ENCODE measurements around the gene RUNX2.

The RUNX2 gene

DNA sequence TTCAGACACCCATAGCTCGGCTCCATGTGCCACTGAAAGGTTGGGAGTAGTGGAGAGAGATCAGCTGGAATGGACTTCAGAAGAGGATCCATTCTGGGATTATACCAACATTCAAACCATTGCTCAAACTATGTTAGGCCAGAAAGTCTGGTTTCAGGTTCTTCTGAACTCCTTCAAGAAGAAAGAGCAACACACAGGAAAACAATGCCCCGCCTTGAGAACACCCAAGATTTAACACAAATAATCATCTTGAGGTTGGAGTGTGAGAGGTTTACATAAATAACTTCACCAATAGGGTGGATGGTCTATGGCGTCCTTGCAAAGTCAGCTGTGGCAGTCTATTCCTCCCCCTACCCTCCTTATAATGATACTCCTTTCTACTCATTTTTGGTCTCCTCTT is 261.2 kb downstream of the RUNX2 start:
- Histone ChIP-seq H4K12ac (ENCODE audit: low read depth, low read length) (no peak overlapping the region), H4K8ac (ENCODE audit: low read depth, low read length) (no peak overlapping the region), H3K14ac (ENCODE audit: low read length) (no peak overlapping the region), H3K9ac (ENCODE audit: low read length) (no peak overlapping the region), H2BK12ac (ENCODE audit: low read length) (no peak overlapping the region), H2BK120ac (ENCODE audit: insufficient read depth, low read length, poor library complexity) (no peak overlapping the region), H2BK5ac (ENCODE audit: low read depth, low read length, poor library complexity) (no peak overlapping the region), H4K91ac (ENCODE audit: low read depth, low read length) (no peak overlapping the region), H3K27me3 (ENCODE audit: insufficient read depth, low read length) (no peaks in the 10 kb centered on the region), H3K4me1 (ENCODE audit: control insufficient read depth in 1 of 2, insufficient read depth in 2 of 2, low read length in 2 of 2) (peaks cover 2 to 5% of the 10 kb centered on the region in 2 experiments), H3K27ac (ENCODE audit: low read depth, low read length) (no peak overlapping the region), H3K79me1 (ENCODE audit: low read length) (peaks cover 2% of the 10 kb centered on the region), H3K4ac (ENCODE audit: low read depth, low read length) (no peak overlapping the region), H2AK5ac (ENCODE audit: low read length) (no peak overlapping the region), H3K23ac (ENCODE audit: low read length) (no peak overlapping the region), H3K9me3 (ENCODE audit: insufficient read depth, low read depth, low read length) (no peaks in the 10 kb centered on the region), H3K36me3 (ENCODE audit: control insufficient read depth in 1 of 2, insufficient read depth in 2 of 2, low read length in 2 of 2) (no peaks in the 10 kb centered on the region), H3K18ac (ENCODE audit: low read length) (no peak overlapping the region), H3K4me3 (ENCODE audit: low read depth, low read length) (no peak overlapping the region), H3K79me2 (ENCODE audit: control insufficient read depth, insufficient read depth, low read length, poor library complexity) (no peaks in the 10 kb centered on the region), H3K4me2 (ENCODE audit: low read length) (no peak overlapping the region), H2AFZ (ENCODE audit: insufficient read depth, low read length, poor library complexity) (no peak overlapping the region)
- DNase-seq: no peak
- WGBS (ENCODE audit: extremely low coverage, insufficient coverage, insufficient read length): no CpG with 5 or more reads among the region's 3 CpGs

- Histone ChIP-seq H4K8ac (ENCODE audit: low read depth, low read length) (no peak overlapping the region), H3K23ac (ENCODE audit: low read length) (no peak overlapping the region), H2BK12ac (ENCODE audit: low read length) (no peak overlapping the region), H4K91ac (ENCODE audit: low read depth, low read length) (no peak overlapping the region), H3K18ac (ENCODE audit: low read length) (no peak overlapping the region), H2BK120ac (ENCODE audit: insufficient read depth, low read length, poor library complexity) (no peak overlapping the region), H2AK5ac (ENCODE audit: low read length) (no peak overlapping the region), H3K36me3 (ENCODE audit: control insufficient read depth in 1 of 2, insufficient read depth in 2 of 2, low read length in 2 of 2) (no peaks in the 10 kb centered on the region), H3K27me3 (ENCODE audit: insufficient read depth, low read length) (no peaks in the 10 kb centered on the region), H3K79me2 (ENCODE audit: control insufficient read depth, insufficient read depth, low read length, poor library complexity) (no peaks in the 10 kb centered on the region), H2AFZ (ENCODE audit: insufficient read depth, low read length, poor library complexity) (no peak overlapping the region), H3K9me3 (ENCODE audit: insufficient read depth, low read depth, low read length) (no peaks in the 10 kb centered on the region), H4K12ac (ENCODE audit: low read depth, low read length) (no peak overlapping the region), H3K9ac (ENCODE audit: low read length) (no peak overlapping the region), H3K4me3 (ENCODE audit: low read depth, low read length) (no peak overlapping the region), H2BK5ac (ENCODE audit: low read depth, low read length, poor library complexity) (no peak overlapping the region), H3K4me1 (ENCODE audit: control insufficient read depth in 1 of 2, insufficient read depth in 2 of 2, low read length in 2 of 2) (peaks cover 2 to 5% of the 10 kb centered on the region in 2 experiments), H3K4me2 (ENCODE audit: low read length) (no peak overlapping the region), H3K27ac (ENCODE audit: low read depth, low read length) (no peak overlapping the region), H3K79me1 (ENCODE audit: low read length) (peaks cover 2% of the 10 kb centered on the region), H3K4ac (ENCODE audit: low read depth, low read length) (no peak overlapping the region), H3K14ac (ENCODE audit: low read length) (no peak overlapping the region)
- no CpG with 5 or more reads among the region's 4 CpGs for WGBS (ENCODE audit: extremely low coverage, insufficient coverage, insufficient read length)
- DNase-seq: peak in 1 of 2 donors; percentile 5
Measured at GRCh38 chr6:45590226-45590625, 262.1 kb downstream of the RUNX2 start.

GRCh38 chr6:45590696-45591184 is 262.6 kb downstream of the RUNX2 start:
- Histone ChIP-seq H2AFZ (ENCODE audit: insufficient read depth, low read length, poor library complexity) (no peak overlapping the region), H3K4me3 (ENCODE audit: low read depth, low read length) (no peak overlapping the region), H3K79me2 (ENCODE audit: control insufficient read depth, insufficient read depth, low read length, poor library complexity) (no peaks in the 10 kb centered on the region), H2BK12ac (ENCODE audit: low read length) (no peak overlapping the region), H3K4me2 (ENCODE audit: low read length) (no peak overlapping the region), H4K91ac (ENCODE audit: low read depth, low read length) (no peak overlapping the region), H4K12ac (ENCODE audit: low read depth, low read length) (no peak overlapping the region), H3K79me1 (ENCODE audit: low read length) (peaks cover 2% of the 10 kb centered on the region), H3K4ac (ENCODE audit: low read depth, low read length) (no peak overlapping the region), H3K14ac (ENCODE audit: low read length) (no peak overlapping the region), H3K9ac (ENCODE audit: low read length) (no peak overlapping the region), H3K27me3 (ENCODE audit: insufficient read depth, low read length) (no peaks in the 10 kb centered on the region), H2BK5ac (ENCODE audit: low read depth, low read length, poor library complexity) (no peak overlapping the region), H2BK120ac (ENCODE audit: insufficient read depth, low read length, poor library complexity) (no peak overlapping the region), H2AK5ac (ENCODE audit: low read length) (no peak overlapping the region), H3K18ac (ENCODE audit: low read length) (no peak overlapping the region), H4K8ac (ENCODE audit: low read depth, low read length) (no peak overlapping the region), H3K27ac (ENCODE audit: low read depth, low read length) (no peak overlapping the region), H3K4me1 (ENCODE audit: control insufficient read depth in 1 of 2, insufficient read depth in 2 of 2, low read length in 2 of 2) (peaks cover 2 to 5% of the 10 kb centered on the region in 2 experiments), H3K23ac (ENCODE audit: low read length) (no peak overlapping the region), H3K9me3 (ENCODE audit: insufficient read depth, low read depth, low read length) (no peaks in the 10 kb centered on the region), H3K36me3 (ENCODE audit: control insufficient read depth in 1 of 2, insufficient read depth in 2 of 2, low read length in 2 of 2) (no peaks in the 10 kb centered on the region)
- DNase-seq: no peak
- no CpG with 5 or more reads among the region's 7 CpGs for WGBS (ENCODE audit: extremely low coverage, insufficient coverage, insufficient read length)

DNA sequence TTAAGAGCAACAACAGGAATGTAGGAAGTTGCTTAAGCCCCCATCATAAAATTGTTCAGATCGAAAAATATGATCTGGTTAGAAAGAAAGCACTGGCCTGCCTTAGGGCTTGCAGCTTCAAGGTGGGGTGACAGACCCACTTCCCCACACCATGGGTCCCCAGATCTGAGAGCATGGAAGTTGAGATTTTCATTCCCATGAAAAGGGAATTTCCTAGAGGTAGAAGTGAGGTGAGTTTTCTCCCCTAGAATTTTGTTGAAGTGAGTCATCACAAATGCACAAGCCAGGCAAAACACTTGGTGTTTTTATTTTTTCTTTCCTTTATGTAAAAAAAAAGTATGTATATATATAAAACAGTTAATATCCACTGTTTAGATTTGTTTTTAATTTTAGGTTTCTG is 263.2 kb downstream of the RUNX2 start:
- H2BK12ac ChIP-seq (ENCODE audit: low read length): no peak overlapping the region
- H3K14ac ChIP-seq (ENCODE audit: low read length): no peak overlapping the region
- no peak overlapping the region for H2BK120ac ChIP-seq (ENCODE audit: insufficient read depth, low read length, poor library complexity)
- H3K79me1 ChIP-seq (ENCODE audit: low read length): peaks cover 2% of the 10 kb centered on the region
- no peak overlapping the region for H3K4me2 ChIP-seq (ENCODE audit: low read length)
- no peaks in the 10 kb centered on the region for H3K9me3 ChIP-seq (ENCODE audit: insufficient read depth, low read depth, low read length)
- H2BK5ac ChIP-seq (ENCODE audit: low read depth, low read length, poor library complexity): no peak overlapping the region
- H4K91ac ChIP-seq (ENCODE audit: low read depth, low read length): no peak overlapping the region
- H2AK5ac ChIP-seq (ENCODE audit: low read length): no peak overlapping the region
- no peak overlapping the region for H4K12ac ChIP-seq (ENCODE audit: low read depth, low read length)
- peaks cover 2 to 5% of the 10 kb centered on the region in 2 experiments for H3K4me1 ChIP-seq (ENCODE audit: control insufficient read depth in 1 of 2, insufficient read depth in 2 of 2, low read length in 2 of 2)
- whole genome bisulfite sequencing (ENCODE audit: extremely low coverage, insufficient coverage, insufficient read length): no CpG with 5 or more reads among the region's 1 CpG
- H3K23ac ChIP-seq (ENCODE audit: low read length): no peak overlapping the region
- no peak overlapping the region for H4K8ac ChIP-seq (ENCODE audit: low read depth, low read length)
- no peak overlapping the region for H3K4ac ChIP-seq (ENCODE audit: low read depth, low read length)
- H3K27ac ChIP-seq (ENCODE audit: low read depth, low read length): no peak overlapping the region
- H3K4me3 ChIP-seq (ENCODE audit: low read depth, low read length): no peak overlapping the region
- no peaks in the 10 kb centered on the region for H3K79me2 ChIP-seq (ENCODE audit: control insufficient read depth, insufficient read depth, low read length, poor library complexity)
- no peak overlapping the region for H2AFZ ChIP-seq (ENCODE audit: insufficient read depth, low read length, poor library complexity)
- H3K9ac ChIP-seq (ENCODE audit: low read length): no peak overlapping the region
- H3K27me3 ChIP-seq (ENCODE audit: insufficient read depth, low read length): no peaks in the 10 kb centered on the region
- no peak overlapping the region for H3K18ac ChIP-seq (ENCODE audit: low read length)
- no peaks in the 10 kb centered on the region for H3K36me3 ChIP-seq (ENCODE audit: control insufficient read depth in 1 of 2, insufficient read depth in 2 of 2, low read length in 2 of 2)
- no peak for DNase-seq

All from trophoblast cell (in vitro differentiated cells and primary cell).